ENCODE data around the gene VASH2.
"Not testable (repeated sequence)": the region's sequence is repeated elsewhere in the genome, so short reads cannot be mapped to it uniquely, and the experiment has no call there.

VASH2 gene

GRCh38 chr1:212950243-212951125 lies at the start of gene VASH2:
Gene VASH2, plus strand, starts transcription at chr1:212950541. Its CDS starts 1,002 bp downstream, at chr1:212951543.
- Histone ChIP-seq H3K27ac (no peak within 1 kb of the TSS), H3K9me3 (ENCODE audit: control insufficient read depth, low read length) (no peaks in the 10 kb centered on the region), H3K9ac (no peak within 1 kb of the TSS), H3K4me2 (ENCODE audit: low read length) (peak within 1 kb of the TSS; percentile 100), H3K36me3 (ENCODE audit: control insufficient read depth, insufficient read depth, low read length) (no peaks in the 10 kb centered on the region), H3K79me2 (no peaks in the 10 kb centered on the region), H3K4me1 (no peaks in the 10 kb centered on the region), H3K27me3 (ENCODE audit: control insufficient read depth, insufficient read depth, low read length) (no peaks in the 10 kb centered on the region), H2AFZ (peak within 1 kb of the TSS; percentile 87), H3K4me3 (ENCODE audit: low read depth, low read length) (peak within 1 kb of the TSS; percentile 81)
- TF ChIP-seq, protein P1, sequence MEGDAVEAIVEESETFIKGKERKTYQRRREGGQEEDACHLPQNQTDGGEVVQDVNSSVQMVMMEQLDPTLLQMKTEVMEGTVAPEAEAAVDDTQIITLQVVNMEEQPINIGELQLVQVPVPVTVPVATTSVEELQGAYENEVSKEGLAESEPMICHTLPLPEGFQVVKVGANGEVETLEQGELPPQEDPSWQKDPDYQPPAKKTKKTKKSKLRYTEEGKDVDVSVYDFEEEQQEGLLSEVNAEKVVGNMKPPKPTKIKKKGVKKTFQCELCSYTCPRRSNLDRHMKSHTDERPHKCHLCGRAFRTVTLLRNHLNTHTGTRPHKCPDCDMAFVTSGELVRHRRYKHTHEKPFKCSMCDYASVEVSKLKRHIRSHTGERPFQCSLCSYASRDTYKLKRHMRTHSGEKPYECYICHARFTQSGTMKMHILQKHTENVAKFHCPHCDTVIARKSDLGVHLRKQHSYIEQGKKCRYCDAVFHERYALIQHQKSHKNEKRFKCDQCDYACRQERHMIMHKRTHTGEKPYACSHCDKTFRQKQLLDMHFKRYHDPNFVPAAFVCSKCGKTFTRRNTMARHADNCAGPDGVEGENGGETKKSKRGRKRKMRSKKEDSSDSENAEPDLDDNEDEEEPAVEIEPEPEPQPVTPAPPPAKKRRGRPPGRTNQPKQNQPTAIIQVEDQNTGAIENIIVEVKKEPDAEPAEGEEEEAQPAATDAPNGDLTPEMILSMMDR (IDR thresholded peaks at IDR 0.05): no peak

GRCh38 chr1:212901290-212901689 lies 49.1 kb upstream of the VASH2 start:
- Histone ChIP-seq H2AFZ (no peak overlapping the region), H3K9ac (no peak overlapping the region), H3K9me3 (ENCODE audit: control insufficient read depth, low read length) (no peaks in the 10 kb centered on the region), H3K27ac (no peak overlapping the region), H3K4me3 (ENCODE audit: low read depth, low read length) (no peak overlapping the region), H3K4me1 (no peaks in the 10 kb centered on the region), H3K36me3 (ENCODE audit: control insufficient read depth, insufficient read depth, low read length) (peaks cover 4% of the 10 kb centered on the region), H3K4me2 (ENCODE audit: low read length) (no peak overlapping the region), H3K27me3 (ENCODE audit: control insufficient read depth, insufficient read depth, low read length) (no peaks in the 10 kb centered on the region), H3K79me2 (no peaks in the 10 kb centered on the region)
- TF ChIP-seq, protein P1 (IDR thresholded peaks at IDR 0.05): no peak

DNA sequence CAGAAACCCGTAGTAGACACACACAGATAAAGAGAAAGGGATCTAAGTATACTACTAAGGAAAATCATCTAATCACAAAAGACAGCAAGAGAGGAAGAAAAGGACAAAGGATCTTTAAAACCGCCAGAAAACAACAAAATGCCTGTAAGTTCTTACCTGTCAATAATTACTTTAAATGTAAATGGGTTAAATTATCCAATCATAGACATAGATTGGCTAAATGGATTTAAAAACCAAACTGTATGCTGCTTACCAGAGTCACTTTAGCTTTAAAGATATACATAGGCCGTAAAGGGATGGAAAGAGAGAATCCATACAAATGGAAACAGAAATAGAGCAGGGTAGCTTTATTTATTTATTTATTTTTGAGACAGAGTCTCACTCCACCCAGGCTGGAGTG lies 48.3 kb upstream of the VASH2 start:
- no peak overlapping the region for H2AFZ ChIP-seq
- no peak overlapping the region for H3K27ac ChIP-seq
- H3K4me3 ChIP-seq (ENCODE audit: low read depth, low read length): no peak overlapping the region
- no peaks in the 10 kb centered on the region for H3K4me1 ChIP-seq
- H3K79me2 ChIP-seq: no peaks in the 10 kb centered on the region
- peaks cover 4% of the 10 kb centered on the region for H3K36me3 ChIP-seq (ENCODE audit: control insufficient read depth, insufficient read depth, low read length)
- H3K9me3 ChIP-seq (ENCODE audit: control insufficient read depth, low read length): no peaks in the 10 kb centered on the region
- no peak overlapping the region for H3K4me2 ChIP-seq (ENCODE audit: low read length)
- H3K27me3 ChIP-seq (ENCODE audit: control insufficient read depth, insufficient read depth, low read length): no peaks in the 10 kb centered on the region
- TF ChIP-seq, protein P1 (IDR thresholded peaks at IDR 0.05): no peak
- H3K9ac ChIP-seq: no peak overlapping the region

GRCh38 chr1:212903664-212904063 lies 46.7 kb upstream of the VASH2 start:
- H3K4me1 ChIP-seq: no peaks in the 10 kb centered on the region

DNA sequence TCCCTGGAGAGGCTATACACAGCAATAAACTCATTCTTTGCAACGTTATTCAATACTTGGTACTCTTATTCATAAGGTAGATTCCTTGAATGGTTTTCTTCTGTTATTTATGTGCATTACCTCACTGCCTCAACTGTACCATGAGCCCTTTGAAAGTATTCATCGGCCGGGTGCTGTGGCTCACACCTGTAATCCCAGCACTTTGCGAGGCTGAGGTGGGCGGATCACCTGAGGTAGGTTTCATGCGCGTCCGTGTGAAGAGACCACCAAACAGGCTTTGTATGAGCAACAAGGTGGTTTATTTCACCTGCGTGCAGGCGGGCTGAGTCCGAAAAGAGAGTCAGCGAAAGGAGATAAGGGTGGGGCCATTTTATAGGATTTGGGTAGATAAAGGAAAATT lies 42.3 kb upstream of the VASH2 start:
- H3K4me3 ChIP-seq (ENCODE audit: low read depth, low read length); H3K79me2 ChIP-seq; H3K4me1 ChIP-seq; H2AFZ ChIP-seq; H3K27me3 ChIP-seq (ENCODE audit: control insufficient read depth, insufficient read depth, low read length); H3K4me2 ChIP-seq (ENCODE audit: low read length); H3K27ac ChIP-seq; H3K36me3 ChIP-seq (ENCODE audit: control insufficient read depth, insufficient read depth, low read length); H3K9me3 ChIP-seq (ENCODE audit: control insufficient read depth, low read length); H3K9ac ChIP-seq: not testable (repeated sequence)

More at GRCh38 chr1:212903664-212904063, 46.7 kb upstream of the VASH2 start:
- Histone ChIP-seq H3K4me2 (ENCODE audit: low read length) (no peak overlapping the region), H3K9me3 (ENCODE audit: control insufficient read depth, low read length) (no peaks in the 10 kb centered on the region), H3K27ac (no peak overlapping the region), H3K4me3 (ENCODE audit: low read depth, low read length) (no peak overlapping the region), H3K9ac (no peak overlapping the region), H3K36me3 (ENCODE audit: control insufficient read depth, insufficient read depth, low read length) (peaks cover 4% of the 10 kb centered on the region), H3K27me3 (ENCODE audit: control insufficient read depth, insufficient read depth, low read length) (no peaks in the 10 kb centered on the region), H3K79me2 (no peaks in the 10 kb centered on the region), H2AFZ (no peak overlapping the region)
- TF ChIP-seq, protein P1 (IDR thresholded peaks at IDR 0.05): no peak
